GM12892 (cell line): ENCODE measurements around the gene NAA38.

Experiments used
- POLR2A ChIP-seq: IDR thresholded peaks from 2 replicates; pipeline ENCODE4 v1.6.1; 2011; ENCODE audit warnings: low read depth, low read length, control low read depth
- TAF1 ChIP-seq: IDR thresholded peaks from 2 replicates; pipeline ENCODE4 v1.6.1; 2011; ENCODE audit warnings: low read depth, mild to moderate bottlenecking, control low read depth, low read length, borderline replicate concordance

DNA sequence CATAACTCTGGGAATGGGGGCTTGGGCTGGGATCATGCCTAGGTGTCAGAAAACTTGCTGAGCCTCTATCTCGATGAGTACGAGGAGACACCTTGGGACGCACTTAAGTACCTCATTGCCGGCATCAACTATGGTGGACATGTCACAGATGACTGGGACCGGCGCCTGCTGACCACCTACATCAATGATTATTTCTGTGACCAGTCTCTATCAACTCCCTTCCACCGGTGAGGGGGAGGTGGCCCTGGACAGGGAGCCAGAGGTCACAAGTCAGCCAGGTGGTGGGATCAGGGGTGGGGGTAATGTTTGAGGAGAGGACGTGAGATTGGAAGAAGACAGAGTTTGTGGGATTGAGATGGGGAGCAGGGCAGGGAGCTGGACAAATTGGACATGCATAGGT is 26.7 kb downstream of the NAA38 start:
- TF ChIP-seq TAF1 = no peak
- no peak for TF ChIP-seq POLR2A
